ENCODE measurements around the gene SRPK2.

SRPK2 gene

DNA sequence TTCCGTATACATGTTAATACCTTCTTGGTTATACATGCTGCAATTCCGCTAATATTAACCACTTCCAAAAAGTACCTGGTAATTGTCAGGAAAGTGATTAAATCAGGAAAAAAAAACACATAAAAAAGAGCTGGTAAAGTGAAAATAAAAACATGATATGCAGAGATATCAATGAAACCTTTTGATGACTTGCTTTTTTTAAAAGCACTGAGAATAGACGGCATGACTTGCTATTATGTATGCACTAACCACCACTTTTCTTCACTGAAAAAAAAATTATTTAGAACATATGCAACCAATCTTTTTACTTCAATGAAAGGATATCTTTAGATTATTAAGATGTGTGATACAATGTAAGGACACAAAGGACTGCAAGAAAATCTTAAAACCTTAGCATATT, 211.7 kb downstream of the SRPK2 start:
- in situ Hi-C loops (cut with MboI; ENCODE audit: low pct_unique_long_range_greater_than_20kb, low sequenced_read_pairs, unreplicated experiment), result no loop called here
- TF ChIP-seq, protein P1, sequence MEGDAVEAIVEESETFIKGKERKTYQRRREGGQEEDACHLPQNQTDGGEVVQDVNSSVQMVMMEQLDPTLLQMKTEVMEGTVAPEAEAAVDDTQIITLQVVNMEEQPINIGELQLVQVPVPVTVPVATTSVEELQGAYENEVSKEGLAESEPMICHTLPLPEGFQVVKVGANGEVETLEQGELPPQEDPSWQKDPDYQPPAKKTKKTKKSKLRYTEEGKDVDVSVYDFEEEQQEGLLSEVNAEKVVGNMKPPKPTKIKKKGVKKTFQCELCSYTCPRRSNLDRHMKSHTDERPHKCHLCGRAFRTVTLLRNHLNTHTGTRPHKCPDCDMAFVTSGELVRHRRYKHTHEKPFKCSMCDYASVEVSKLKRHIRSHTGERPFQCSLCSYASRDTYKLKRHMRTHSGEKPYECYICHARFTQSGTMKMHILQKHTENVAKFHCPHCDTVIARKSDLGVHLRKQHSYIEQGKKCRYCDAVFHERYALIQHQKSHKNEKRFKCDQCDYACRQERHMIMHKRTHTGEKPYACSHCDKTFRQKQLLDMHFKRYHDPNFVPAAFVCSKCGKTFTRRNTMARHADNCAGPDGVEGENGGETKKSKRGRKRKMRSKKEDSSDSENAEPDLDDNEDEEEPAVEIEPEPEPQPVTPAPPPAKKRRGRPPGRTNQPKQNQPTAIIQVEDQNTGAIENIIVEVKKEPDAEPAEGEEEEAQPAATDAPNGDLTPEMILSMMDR (IDR thresholded peaks at IDR 0.05; ENCODE audit: extremely low read depth, insufficient read depth, missing control alignments), result no peak

DNA sequence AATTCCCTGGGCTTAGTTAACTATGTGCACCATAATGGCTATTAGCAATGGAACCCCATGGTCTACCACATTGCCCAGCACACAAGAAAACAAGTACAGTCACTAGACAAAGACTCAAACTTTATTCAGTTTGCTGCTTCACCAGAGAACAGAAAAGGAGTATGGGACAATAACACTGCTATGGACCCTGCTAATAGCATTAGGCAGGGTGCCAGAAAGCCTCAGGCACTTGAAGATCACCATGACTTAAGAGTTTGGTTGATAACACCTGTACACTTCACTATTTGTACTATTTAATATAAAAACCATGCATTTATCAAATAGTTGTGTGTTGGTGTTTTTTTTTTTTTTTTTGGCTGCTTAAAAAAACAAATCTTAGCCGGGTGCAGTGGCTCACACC, 215.1 kb downstream of the SRPK2 start:
- TF ChIP-seq, protein P1 (IDR thresholded peaks at IDR 0.05; ENCODE audit: extremely low read depth, insufficient read depth, missing control alignments), result no peak
- in situ Hi-C loops (cut with MboI; ENCODE audit: low pct_unique_long_range_greater_than_20kb, low sequenced_read_pairs, unreplicated experiment), result no loop called here
- no peak for DNase-seq (ENCODE audit: low spot score)

More for the DNA sequence above, 211.7 kb downstream of the SRPK2 start:
- no peak for DNase-seq (ENCODE audit: low spot score)

DNA sequence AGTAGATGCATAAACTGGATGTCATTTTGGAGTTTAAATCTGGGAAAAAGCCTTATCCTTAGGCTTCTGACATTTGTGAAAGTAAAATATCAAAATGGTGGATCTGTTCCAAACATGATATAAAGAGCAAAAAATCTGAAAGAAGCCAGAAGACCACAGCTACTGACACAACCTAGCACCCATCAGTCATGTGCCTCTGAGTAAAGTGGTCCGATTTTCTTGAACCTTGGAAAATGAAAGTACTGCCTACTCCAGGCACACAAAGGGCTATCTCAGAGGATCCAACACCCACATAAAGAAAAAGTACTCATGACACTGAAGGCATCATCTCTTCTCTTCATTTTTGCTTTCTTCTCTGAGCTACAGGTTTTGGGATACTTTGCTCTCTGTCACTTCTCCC, 224.0 kb downstream of the SRPK2 start:
- TF ChIP-seq, protein P1 (IDR thresholded peaks at IDR 0.05; ENCODE audit: extremely low read depth, insufficient read depth, missing control alignments), result no peak
- no peak for DNase-seq (ENCODE audit: low spot score)
- in situ Hi-C loops (cut with MboI; ENCODE audit: low pct_unique_long_range_greater_than_20kb, low sequenced_read_pairs, unreplicated experiment), result no loop called here

DNA sequence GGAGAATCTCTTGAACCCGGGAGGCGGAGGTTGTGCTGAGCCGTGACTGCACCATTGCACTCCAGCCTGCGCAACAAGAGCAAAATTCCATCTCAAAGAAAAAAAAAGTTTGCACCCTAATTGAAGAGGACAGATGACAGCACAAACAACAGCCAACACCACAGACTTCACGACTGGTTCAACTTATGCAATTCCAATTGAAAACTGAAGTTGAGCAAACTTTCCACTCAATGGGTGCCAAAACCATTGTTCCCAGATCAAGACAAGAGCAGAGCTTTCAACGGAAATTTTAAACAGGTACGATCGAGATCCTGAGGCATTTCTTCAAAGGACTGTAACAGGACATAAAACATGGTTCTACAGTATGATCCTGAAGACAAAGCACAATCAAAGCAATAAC, 225.0 kb downstream of the SRPK2 start:
- in situ Hi-C loops (cut with MboI; ENCODE audit: low pct_unique_long_range_greater_than_20kb, low sequenced_read_pairs, unreplicated experiment), result no loop called here
- TF ChIP-seq, protein P1 (IDR thresholded peaks at IDR 0.05; ENCODE audit: extremely low read depth, insufficient read depth, missing control alignments), result no peak
- no peak for DNase-seq (ENCODE audit: low spot score)

DNA sequence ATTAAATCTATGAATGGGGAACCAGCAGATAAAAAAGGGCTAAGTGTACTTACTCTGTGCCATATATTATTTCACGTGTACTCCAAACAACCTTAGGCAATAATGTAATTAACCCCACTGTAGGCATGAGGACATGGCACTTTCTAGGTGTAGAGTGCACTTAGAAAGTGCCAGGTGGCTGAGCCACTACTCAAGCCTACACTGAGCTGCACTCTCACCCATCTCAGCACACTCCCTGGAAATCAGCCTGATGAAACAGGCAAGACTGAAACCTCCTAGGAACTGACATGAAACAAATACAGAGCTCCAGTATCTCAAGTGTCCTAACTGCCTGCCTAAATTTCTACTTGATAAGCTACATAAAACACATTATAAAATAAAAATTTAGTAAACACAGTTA, 227.4 kb downstream of the SRPK2 start:
- no peak for DNase-seq (ENCODE audit: low spot score)
- TF ChIP-seq, protein P1 (IDR thresholded peaks at IDR 0.05; ENCODE audit: extremely low read depth, insufficient read depth, missing control alignments), result no peak
- in situ Hi-C loops (cut with MboI; ENCODE audit: low pct_unique_long_range_greater_than_20kb, low sequenced_read_pairs, unreplicated experiment), result no loop called here

DNA sequence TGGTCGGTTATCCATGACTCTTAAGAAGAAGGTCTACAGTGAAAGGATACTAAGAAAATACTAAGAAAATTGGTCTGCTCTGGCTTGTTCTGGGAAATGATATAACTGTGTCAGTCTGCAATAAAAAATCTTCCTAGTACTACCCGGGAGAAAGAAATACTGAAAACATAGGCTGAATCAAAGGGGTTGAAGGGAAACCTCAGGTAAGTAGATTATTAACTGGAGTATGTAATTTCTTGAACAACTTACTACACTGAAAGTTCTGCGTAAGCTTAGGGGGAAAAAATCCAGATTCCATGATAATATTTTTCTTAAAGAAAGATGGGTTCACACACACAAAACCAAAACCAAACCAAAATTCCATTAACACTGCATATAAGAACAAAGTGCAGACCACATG, 231.4 kb downstream of the SRPK2 start:
- TF ChIP-seq, protein P1 (IDR thresholded peaks at IDR 0.05; ENCODE audit: extremely low read depth, insufficient read depth, missing control alignments), result no peak
- in situ Hi-C loops (cut with MboI; ENCODE audit: low pct_unique_long_range_greater_than_20kb, low sequenced_read_pairs, unreplicated experiment), result no loop called here
- DNase-seq (ENCODE audit: low spot score), result no peak

DNA sequence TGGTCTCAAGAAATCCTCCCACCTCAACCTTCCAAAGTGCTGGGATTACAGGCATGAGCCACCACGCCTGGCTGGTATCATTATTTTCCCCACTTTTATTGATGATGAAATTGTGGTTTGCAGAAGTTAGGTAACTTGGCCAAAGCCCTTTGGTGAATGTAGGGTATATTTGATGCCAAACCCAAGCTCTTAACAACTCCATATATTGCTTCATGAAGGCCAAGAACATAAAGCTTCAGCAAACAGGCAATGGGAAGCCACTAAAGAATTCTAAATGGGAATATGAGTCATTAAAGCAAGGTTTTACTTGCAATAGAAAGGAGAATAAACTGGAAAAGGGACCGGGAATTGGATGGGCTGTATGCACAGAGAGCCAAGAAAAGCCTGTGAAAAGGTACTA, 232.0 kb downstream of the SRPK2 start:
- TF ChIP-seq, protein P1 (IDR thresholded peaks at IDR 0.05; ENCODE audit: extremely low read depth, insufficient read depth, missing control alignments), result no peak
- in situ Hi-C loops (cut with MboI; ENCODE audit: low pct_unique_long_range_greater_than_20kb, low sequenced_read_pairs, unreplicated experiment), result no loop called here
- no peak for DNase-seq (ENCODE audit: low spot score)

Measured in GM13977 (cell line).